WTC11 (cell line): ENCODE results near the gene ZNF202. TPM values are rescaled to one million over a fixed set of nuclear protein-coding genes. Genes with fewer than 3 reads are reported as not detected.

Experiments used
- ATAC-seq: fragments of 200-7000 bp; cut with Tn5 transposase; 2 replicates; pipeline ENCODE4 v1.10.0; 2021; ENCODE audit warnings: mild to moderate bottlenecking, moderate library complexity
- CTCF ChIA-PET: fragments of 300-600 bp; sonication (Branson Sonifier 250); formaldehyde crosslinking; loops from one replicate; lab custom pipeline; 2021; ENCODE audit warnings: antibody characterized with exemption; lab: Charles Lee
- POLR2A ChIA-PET: fragments of 350-600 bp; sonication (Branson Sonifier 250); formaldehyde crosslinking; loops from one replicate; lab custom pipeline; 2021; ENCODE audit warnings: antibody characterized with exemption; lab: Charles Lee
- DNase-seq: peaks from one replicate; pipeline ENCODE4 v3.0.0; 2021; ENCODE audit warnings: low spot score
- H3K27ac Mint-ChIP-seq: 2 replicates; pipeline ENCODE4 v1.8.0; 2021; ENCODE audit warnings: mixed read lengths
- H3K27me3 Mint-ChIP-seq: 2 replicates; pipeline ENCODE4 v1.8.0; 2021; ENCODE audit warnings: low read depth, mild to moderate bottlenecking, moderate library complexity, mixed read lengths
- H3K36me3 Mint-ChIP-seq: 2 replicates; pipeline ENCODE4 v1.8.0; 2021; ENCODE audit warnings: mixed read lengths
- H3K4me1 Mint-ChIP-seq: 2 replicates; pipeline ENCODE4 v1.8.0; 2022; ENCODE audit warnings: mixed read lengths
- H3K4me3 Mint-ChIP-seq: 2 replicates; pipeline ENCODE4 v1.8.0; 2021; ENCODE audit warnings: mild to moderate bottlenecking, moderate library complexity, mixed read lengths
- H3K9me3 Mint-ChIP-seq: 2 replicates; pipeline ENCODE4 v1.8.0; 2021; ENCODE audit warnings: mixed read lengths
- ATF6 ChIP-seq: sonication (generic); formaldehyde crosslinking; IDR thresholded peaks from 2 replicates; pipeline ENCODE4 v1.8.1; 2023; ENCODE audit warnings: mild to moderate bottlenecking, missing genetic modification reagents
- CBFB ChIP-seq: sonication (generic); formaldehyde crosslinking; IDR thresholded peaks from 2 replicates; pipeline ENCODE4 v1.8.1; 2022; ENCODE audit warnings: mild to moderate bottlenecking, low read depth, missing genetic modification reagents
- CTCF ChIP-seq: fragments of 200-600 bp; IDR thresholded peaks from 2 replicates; pipeline ENCODE4 v1.8.0; 2022; ENCODE audit warnings: antibody characterized with exemption
- E2F1 ChIP-seq: sonication (generic); formaldehyde crosslinking; IDR thresholded peaks from 2 replicates; pipeline ENCODE4 v1.8.0; 2022; ENCODE audit warnings: mild to moderate bottlenecking, missing genetic modification reagents
- E2F4 ChIP-seq: sonication (generic); formaldehyde crosslinking; IDR thresholded peaks from 2 replicates; pipeline ENCODE4 v1.8.1; 2022; ENCODE audit warnings: low read depth, mild to moderate bottlenecking, moderate library complexity, missing genetic modification reagents, borderline replicate concordance
- ERG ChIP-seq: fragments of 250-450 bp; sonication (Bioruptor Pico); IDR thresholded peaks from 2 replicates; pipeline ENCODE4 v1.8.0; 2021; ENCODE audit warnings: mild to moderate bottlenecking
- FOXP4 ChIP-seq: sonication (generic); formaldehyde crosslinking; IDR thresholded peaks from 2 replicates; pipeline ENCODE4 v1.8.0; 2022; ENCODE audit warnings: mild to moderate bottlenecking, missing genetic modification reagents
- MAX ChIP-seq: sonication (generic); formaldehyde crosslinking; IDR thresholded peaks from 2 replicates; pipeline ENCODE4 v1.8.0; 2022; ENCODE audit warnings: mild to moderate bottlenecking, missing genetic modification reagents
- NFATC4 ChIP-seq: fragments of 250-450 bp; sonication (Bioruptor Pico); IDR thresholded peaks from 2 replicates; pipeline ENCODE4 v1.9.0; 2021; ENCODE audit warnings: mild to moderate bottlenecking
- NR2C2 ChIP-seq: sonication (generic); formaldehyde crosslinking; IDR thresholded peaks from 2 replicates; pipeline ENCODE4 v1.8.0; 2022; ENCODE audit warnings: mild to moderate bottlenecking, missing genetic modification reagents
- RORB ChIP-seq: fragments of 250-450 bp; sonication (Bioruptor Pico); IDR thresholded peaks from 2 replicates; pipeline ENCODE4 v1.9.0; 2021; ENCODE audit warnings: mild to moderate bottlenecking
- ZBTB43 ChIP-seq: sonication (generic); formaldehyde crosslinking; IDR thresholded peaks from 2 replicates; pipeline ENCODE4 v1.8.1; 2023; ENCODE audit warnings: mild to moderate bottlenecking, missing genetic modification reagents
- ZNF121 ChIP-seq: sonication (generic); formaldehyde crosslinking; IDR thresholded peaks from 2 replicates; pipeline ENCODE4 v1.8.0; 2023; ENCODE audit warnings: missing genetic modification reagents
- ZNF425 ChIP-seq: fragments of 250-450 bp; sonication (Bioruptor Pico); conservative IDR thresholded peaks from 2 replicates; pipeline ENCODE4 v1.9.0; 2021; ENCODE audit warnings: mild to moderate bottlenecking
- ZNF532 ChIP-seq: fragments of 250-450 bp; sonication (Bioruptor Pico); IDR thresholded peaks from 2 replicates; pipeline ENCODE4 v1.9.0; 2021; ENCODE audit warnings: mild to moderate bottlenecking, borderline replicate concordance
- total RNA-seq: library from RNA; stranded (reverse); gene quantifications from 3 replicates; pipeline ENCODE4 v1.2.3, GENCODE V29; 2021

ZNF202 gene
- total RNA-seq, 1 experiment from 2014 or later = 29.9 TPM

GRCh38 chr11:123754101-123754568 lies 12.7 kb upstream of the ZNF202 start, which contains the start of gene OR6X1 (continued):
- TF ChIP-seq CTCF = no peak
- TF ChIP-seq, all 79 proteins: peak for 0

GRCh38 chr11:123753110-123753509 lies 11.7 kb upstream of the ZNF202 start:
- Mint-ChIP-seq H3K27me3 (no peaks in the 10 kb centered on the region), H3K4me3 (no peak overlapping the region), H3K36me3 (peaks cover 30% of the 10 kb centered on the region), H3K9me3 (peaks cover 34% of the 10 kb centered on the region), H3K27ac (no peak overlapping the region), H3K4me1 (peaks cover 33% of the 10 kb centered on the region)
- CTCF ChIA-PET = no interaction called here
- POLR2A ChIA-PET = no interaction called here
- DNase-seq (no peak), ATAC-seq (no peak)
- no peak for TF ChIP-seq ZNF425
- TF ChIP-seq E2F4 (CRISPR knock-in tag) = no peak
- no peak for TF ChIP-seq ERG (CRISPR knock-in tag)
- no peak for TF ChIP-seq E2F1 (CRISPR knock-in tag)
- TF ChIP-seq MAX (CRISPR knock-in tag) = no peak
- no peak for TF ChIP-seq ZNF121
- TF ChIP-seq ZBTB43 (CRISPR knock-in tag) = no peak
- no peak for TF ChIP-seq ATF6
- TF ChIP-seq CBFB (CRISPR knock-in tag) = no peak
- no peak for TF ChIP-seq ZNF532 (CRISPR knock-in tag)
- no peak for TF ChIP-seq RORB (CRISPR knock-in tag)
- no peak for TF ChIP-seq FOXP4 (CRISPR knock-in tag)
- TF ChIP-seq NR2C2 (CRISPR knock-in tag) = no peak
- TF ChIP-seq NFATC4 = no peak
